Ovary (tissue), 9 donors: Measurements from ENCODE around the gene YOD1. TPM values are rescaled to one million over a fixed set of nuclear protein-coding genes. Genes with fewer than 3 reads are reported as not detected.

Experiments
- DNase-seq, 5 donors: peaks; one replicate each; pipeline ENCODE4 v3.0.0-alpha.2; 2019 to 2020
- H3K27ac ChIP-seq, 2 donors: fragments of 200-600 bp; one replicate each; pipeline versions ENCODE4 v1.5.1 to v1.8.0; 2019 to 2022
- H3K27me3 ChIP-seq: fragments of 200-600 bp; one replicate; pipeline ENCODE4 v1.8.0; 2022
- H3K36me3 ChIP-seq: fragments of 200-600 bp; sonication (generic); one replicate; pipeline ENCODE4 v1.5.1; 2019
- H3K4me1 ChIP-seq: one replicate; pipeline ENCODE4 v1.8.1; 2013; ENCODE audit warnings: mild to moderate bottlenecking, moderate library complexity; ENCODE audit not compliant: insufficient read depth
- H3K4me3 ChIP-seq: fragments of 200-600 bp; sonication (generic); one replicate; pipeline ENCODE4 v1.5.1; 2017
- H3K9me3 ChIP-seq, 2 donors: fragments of 200-600 bp in 1 of 2; sonication (generic) in 1 of 2; one replicate each; pipeline versions ENCODE4 v1.5.1 to v1.8.1; 2013 to 2019; ENCODE audit warnings: mild to moderate bottlenecking in 1 of 2, moderate library complexity in 1 of 2
- EP300 ChIP-seq: sonication (generic); formaldehyde crosslinking; IDR thresholded peaks from one replicate; pipeline ENCODE4 v1.6.1; 2017; ENCODE audit warnings: antibody characterized with exemption
- POLR2A ChIP-seq: fragments of 450-650 bp; IDR thresholded peaks from one replicate; pipeline ENCODE4 v1.6.1; 2017; ENCODE audit warnings: antibody characterized with exemption, mild to moderate bottlenecking, moderate library complexity
- WGBS, 3 donors: extraction: QIAGEN DNeasy Blood & Tissue Kit in 1 of 3; methylation state at CpG; one replicate each; pipeline versions ENCODE4 v1.1.5 to v1.1.7; 2013 to 2017; 5-methylcytosine and 5-hydroxymethylcytosine counted together
- intact Hi-C, 4 donors: fragments of 100-400 bp; cut with DNase I; formaldehyde crosslinking; loops; one replicate each; pipeline versions ENCODE4 v1.11.0 to v1.15.1; 2022 to 2023
- polyA plus RNA-seq, 2 donors: library from polyadenylated mRNA; stranded (reverse); fragments of 200-250 nt in 1 of 2; fragments of 350-450 nt in 1 of 2; fragmentation: Illumina TruSeq in 1 of 2; extraction: RNeasy Lipid Tissue Mini Kit (QIAGEN cat#74804) in 1 of 2; gene quantifications; one replicate each; pipeline ENCODE4 v1.2.3, GENCODE V29; 2013 to 2014
- total RNA-seq, 7 donors: library from RNA; depleted of rRNA in 2 of 7; stranded (reverse); fragments of >200 nt in 2 of 7; fragmentation: NEBNext Ultra II Directional in 3 of 7; extraction: Animal tissue kit (Norgen Biotek cat#: 25700) in 3 of 7; gene quantifications; one replicate each; pipeline versions ENCODE4 v1.1.0 to v1.2.4, GENCODE V29; 2016 to 2023
- TF ChIP-seq, protein P1 (sequence below), 3 donors: fragments of 450-650 bp in 2 of 3; fragments of 200-600 bp in 1 of 3; IDR thresholded peaks; one replicate each; pipeline versions ENCODE4 v1.5.1 to v1.8.0; 2016 to 2022; ENCODE audit warnings: antibody characterized with exemption in 3 of 3, mild to moderate bottlenecking in 1 of 3
- donor health status: DM: no; HTN: no; CAD: no; lungs with moderate emphysema.
- donor health status: DM: no; HTN: no; CAD: no.
- donor health status: Bipolar disorder and iron deficiency.
- donor health status: DM: yes; HTN: yes; CAD: no.
- donor health status: DM: no; HTN: no; CAD: no.
- donor health status: DM: yes; HTN: yes; CAD: no.

YOD1 gene
- total and polyA plus RNA-seq, 9 donors, result 2.2 to 8.4 (median 6.0) TPM

DNA sequence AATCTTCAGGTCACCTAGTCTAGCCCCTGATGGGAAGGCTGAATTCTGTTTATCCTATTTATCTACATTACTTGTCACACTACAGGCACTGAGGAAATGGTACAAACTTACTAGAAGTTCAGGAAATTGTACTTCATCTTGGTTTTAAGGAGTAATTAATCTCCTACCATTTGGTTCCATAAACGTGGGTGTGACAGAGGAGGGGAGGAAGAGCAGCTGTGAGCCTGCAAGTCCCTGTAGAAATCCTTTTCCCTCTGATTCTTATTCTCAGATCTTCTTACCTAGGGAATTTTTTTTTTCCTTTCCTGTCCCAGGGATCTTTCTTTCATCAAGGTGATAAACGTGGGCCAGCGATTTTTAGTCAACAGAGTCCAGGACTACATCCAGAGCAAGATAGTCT lies 16.2 kb upstream of the YOD1 start:
- no peaks in the 10 kb centered on the region for H3K4me1 ChIP-seq
- no peaks in the 10 kb centered on the region for H3K9me3 ChIP-seq
- no peak overlapping the region for H3K27ac ChIP-seq
- WGBS, 3 donors, result 56 to 64% (median 60%) methylated on average over 3 of the region's 3 CpGs
- H3K27me3 ChIP-seq, result no peaks in the 10 kb centered on the region
- intact Hi-C loops, result no loop called here
- no peak for DNase-seq
- no peak for TF ChIP-seq POLR2A
- no peak for TF ChIP-seq EP300
- H3K36me3 ChIP-seq, result no peaks in the 10 kb centered on the region
- H3K4me3 ChIP-seq, result no peak overlapping the region

DNA sequence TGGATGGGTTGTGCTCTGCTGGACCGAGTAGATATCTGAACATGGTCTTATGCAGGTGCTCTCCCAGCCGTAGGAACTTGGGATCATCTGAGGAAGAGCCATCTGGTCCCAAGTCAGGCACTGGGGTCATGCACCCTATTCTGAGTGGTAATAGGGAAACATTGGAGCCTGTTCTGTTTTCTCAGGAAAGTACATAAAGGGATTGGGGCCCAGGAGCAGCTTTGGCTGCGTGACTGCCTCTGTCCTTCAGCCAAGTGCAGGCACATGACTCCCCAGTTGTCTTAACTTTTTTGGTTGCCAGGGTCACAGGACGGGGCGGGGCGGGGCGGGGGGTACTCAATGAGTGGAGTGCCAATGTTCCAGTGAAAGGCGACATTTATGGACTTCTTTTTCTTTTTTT lies 13.6 kb upstream of the YOD1 start:
- Histone ChIP-seq H3K27me3 (no peaks in the 10 kb centered on the region), H3K27ac (no peak overlapping the region), H3K36me3 (no peaks in the 10 kb centered on the region), H3K4me3 (no peak overlapping the region), H3K4me1 (no peaks in the 10 kb centered on the region), H3K9me3 (no peaks in the 10 kb centered on the region)
- TF ChIP-seq, protein P1, sequence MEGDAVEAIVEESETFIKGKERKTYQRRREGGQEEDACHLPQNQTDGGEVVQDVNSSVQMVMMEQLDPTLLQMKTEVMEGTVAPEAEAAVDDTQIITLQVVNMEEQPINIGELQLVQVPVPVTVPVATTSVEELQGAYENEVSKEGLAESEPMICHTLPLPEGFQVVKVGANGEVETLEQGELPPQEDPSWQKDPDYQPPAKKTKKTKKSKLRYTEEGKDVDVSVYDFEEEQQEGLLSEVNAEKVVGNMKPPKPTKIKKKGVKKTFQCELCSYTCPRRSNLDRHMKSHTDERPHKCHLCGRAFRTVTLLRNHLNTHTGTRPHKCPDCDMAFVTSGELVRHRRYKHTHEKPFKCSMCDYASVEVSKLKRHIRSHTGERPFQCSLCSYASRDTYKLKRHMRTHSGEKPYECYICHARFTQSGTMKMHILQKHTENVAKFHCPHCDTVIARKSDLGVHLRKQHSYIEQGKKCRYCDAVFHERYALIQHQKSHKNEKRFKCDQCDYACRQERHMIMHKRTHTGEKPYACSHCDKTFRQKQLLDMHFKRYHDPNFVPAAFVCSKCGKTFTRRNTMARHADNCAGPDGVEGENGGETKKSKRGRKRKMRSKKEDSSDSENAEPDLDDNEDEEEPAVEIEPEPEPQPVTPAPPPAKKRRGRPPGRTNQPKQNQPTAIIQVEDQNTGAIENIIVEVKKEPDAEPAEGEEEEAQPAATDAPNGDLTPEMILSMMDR (IDR thresholded peaks at IDR 0.05), result no peak
- TF ChIP-seq EP300, result no peak
- no peak for TF ChIP-seq POLR2A
- intact Hi-C loops, result no loop called here
- no peak for DNase-seq
- WGBS, 3 donors, result 91 to 92% (median 91%) methylated on average over 8 of the region's 8 CpGs

DNA sequence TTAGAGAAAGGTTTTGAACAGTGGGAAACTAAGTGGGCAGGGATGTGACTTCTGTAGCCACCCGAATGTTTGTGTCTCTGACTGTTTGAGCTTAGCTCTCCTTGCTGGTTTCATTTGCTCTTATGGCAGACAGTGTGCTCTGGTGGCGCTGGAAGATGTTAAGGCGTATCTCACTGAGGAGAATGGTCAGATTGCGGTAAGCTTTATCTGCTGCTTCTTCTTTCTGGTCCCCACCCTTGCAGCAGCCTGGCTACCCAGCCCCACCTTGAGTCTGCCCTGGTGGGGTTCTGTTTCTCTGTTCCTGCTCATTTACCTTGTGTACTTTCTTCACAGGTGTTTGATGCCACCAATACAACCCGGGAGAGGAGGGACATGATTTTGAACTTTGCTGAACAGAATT lies 12.0 kb upstream of the YOD1 start:
- no peaks in the 10 kb centered on the region for H3K4me1 ChIP-seq
- DNase-seq, result no peak
- no peak overlapping the region for H3K27ac ChIP-seq
- 91 to 96% (median 93%) methylated on average over 5 of the region's 5 CpGs for whole genome bisulfite sequencing, 3 donors
- intact Hi-C loops, result no loop called here
- no peaks in the 10 kb centered on the region for H3K36me3 ChIP-seq
- no peaks in the 10 kb centered on the region for H3K27me3 ChIP-seq
- H3K9me3 ChIP-seq, result no peaks in the 10 kb centered on the region
- TF ChIP-seq EP300, result no peak
- TF ChIP-seq POLR2A, result no peak
- TF ChIP-seq, protein P1 (IDR thresholded peaks at IDR 0.05), result no peak
- no peak overlapping the region for H3K4me3 ChIP-seq

- no peaks in the 10 kb centered on the region for H3K4me1 ChIP-seq
- TF ChIP-seq EP300 (no peak), POLR2A (no peak)
- TF ChIP-seq, protein P1 (IDR thresholded peaks at IDR 0.05), result no peak
- H3K36me3 ChIP-seq, result no peaks in the 10 kb centered on the region
- no peak overlapping the region for H3K4me3 ChIP-seq
- intact Hi-C loops, result no loop called here
- DNase-seq, result no peak
- H3K27me3 ChIP-seq, result no peaks in the 10 kb centered on the region
- 91 to 100% (median 94%) methylated on average over 1 of the region's 1 CpG for WGBS, 3 donors
- H3K9me3 ChIP-seq, result no peaks in the 10 kb centered on the region
- no peak overlapping the region for H3K27ac ChIP-seq
These were observed 11.1 kb upstream of the YOD1 start for GRCh38 chr1:207062058-207062457.

DNA sequence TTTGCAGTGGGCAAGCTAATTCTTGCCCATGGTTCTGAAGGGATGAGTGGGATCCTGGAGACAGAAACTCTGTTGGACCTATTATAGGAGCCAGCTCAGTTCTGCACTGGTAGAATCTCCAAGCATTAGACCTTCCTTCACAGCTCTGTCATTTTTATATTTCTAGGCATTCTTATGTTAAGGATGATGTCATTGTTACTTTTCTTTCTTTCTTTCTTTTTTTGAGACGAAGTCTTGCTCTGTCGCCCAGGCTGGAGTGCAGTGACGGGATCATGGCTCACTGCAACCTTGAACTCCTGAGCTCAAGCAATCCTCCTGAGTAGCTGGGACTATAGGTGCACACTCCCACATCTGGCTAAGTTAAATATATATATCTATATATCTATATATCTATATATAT lies 9.6 kb upstream of the YOD1 start:
- Histone ChIP-seq H3K4me1 (no peaks in the 10 kb centered on the region), H3K27ac (no peak overlapping the region), H3K36me3 (no peaks in the 10 kb centered on the region), H3K9me3 (no peaks in the 10 kb centered on the region), H3K27me3 (no peaks in the 10 kb centered on the region), H3K4me3 (no peak overlapping the region)
- WGBS, 3 donors, result 59 to 91% (median 74%) methylated on average over 3 of the region's 3 CpGs
- no peak for DNase-seq
- TF ChIP-seq EP300 (no peak), POLR2A (no peak)
- TF ChIP-seq, protein P1 (IDR thresholded peaks at IDR 0.05), result no peak
- intact Hi-C loops, result no loop called here
